Uterus (tissue), 4 donors: ENCODE data around the gene RNF141. TPM values are rescaled to one million over a fixed set of nuclear protein-coding genes. Genes with fewer than 3 reads are reported as not detected.

Experiments
- DNase-seq, 2 donors: peaks; one replicate each; pipeline ENCODE4 v3.0.0-alpha.2; 2019 to 2020
- H3K27ac ChIP-seq, 2 donors: fragments of 200-600 bp; sonication (generic); 1 replicate in 1 of 2; 2 replicates in 1 of 2; pipeline ENCODE4 v1.5.1; 2016 to 2018
- H3K27me3 ChIP-seq, 2 donors: fragments of 200-600 bp; sonication (generic); one replicate each; pipeline ENCODE4 v1.5.1; 2018 to 2019; ENCODE audit warnings: control low read depth in 1 of 2
- H3K36me3 ChIP-seq, 2 donors: fragments of 200-600 bp; sonication (generic); one replicate each; pipeline ENCODE4 v1.5.1; 2019; ENCODE audit warnings: control low read depth in 1 of 2
- H3K4me1 ChIP-seq, 2 donors: fragments of 200-600 bp; sonication (generic); one replicate each; pipeline ENCODE4 v1.5.1; 2018 to 2019; ENCODE audit warnings: control low read depth in 1 of 2
- H3K4me3 ChIP-seq, 2 donors: fragments of 200-600 bp; sonication (generic); 1 replicate in 1 of 2; 2 replicates in 1 of 2; pipeline ENCODE4 v1.5.1; 2018 to 2019; ENCODE audit warnings: mild to moderate bottlenecking in 1 of 2
- H3K9me3 ChIP-seq, 2 donors: fragments of 200-600 bp; sonication (generic); one replicate each; pipeline ENCODE4 v1.5.1; 2019; ENCODE audit warnings: control low read depth in 1 of 2
- CTCF ChIP-seq, 4 experiments: fragments of 200-600 bp in 2 of 4; fragments of 450-650 bp in 2 of 4; sonication (generic) in 2 of 4; IDR thresholded peaks; one replicate each; pipeline ENCODE4 v1.5.1; 2016 to 2019; ENCODE audit warnings: antibody characterized with exemption in 4 of 4, mild to moderate bottlenecking in 2 of 4, moderate library complexity in 1 of 4
- POLR2A ChIP-seq, 2 donors: fragments of 450-650 bp; IDR thresholded peaks; one replicate each; pipeline ENCODE4 v1.6.1; 2016; ENCODE audit warnings: antibody characterized with exemption in 2 of 2, mild to moderate bottlenecking in 1 of 2, moderate library complexity in 1 of 2
- intact Hi-C: fragments of 100-400 bp; cut with DNase I; formaldehyde crosslinking; loops from one replicate; pipeline ENCODE4 v1.15.1; 2023; ENCODE audit warnings: low total_unique reads
- total RNA-seq, 4 donors: library from RNA; depleted of rRNA in 3 of 4; stranded (reverse); fragments of >200 nt in 3 of 4; gene quantifications; one replicate each; pipeline versions ENCODE4 v1.1.0 to v1.2.4, GENCODE V29; 2014 to 2023
- donor health status: DM: yes; HTN: yes; CAD: no.

Gene RNF141
- total RNA-seq, 4 donors from 2014 or later: 19.7 to 49.7 (median 25.2) TPM

GRCh38 chr11:10519630-10520029 is 21.4 kb downstream of the RNF141 start:
- no peaks in the 10 kb centered on the region for H3K4me1 ChIP-seq
- H3K9me3 ChIP-seq: no peaks in the 10 kb centered on the region
- H3K36me3 ChIP-seq: no peaks in the 10 kb centered on the region
- TF ChIP-seq POLR2A (IDR thresholded peaks at IDR 0.05): no peak
- TF ChIP-seq CTCF (IDR thresholded peaks at IDR 0.05): no peak
- DNase-seq: no peak
- H3K27me3 ChIP-seq: no peaks in the 10 kb centered on the region
- intact Hi-C loops: loop anchor here (10.0 kb wide), 1 partner anchor 215 kb away; no protein-coding TSS in a partner anchor
- H3K4me3 ChIP-seq: no peak overlapping the region
- H3K27ac ChIP-seq: no peak overlapping the region

DNA sequence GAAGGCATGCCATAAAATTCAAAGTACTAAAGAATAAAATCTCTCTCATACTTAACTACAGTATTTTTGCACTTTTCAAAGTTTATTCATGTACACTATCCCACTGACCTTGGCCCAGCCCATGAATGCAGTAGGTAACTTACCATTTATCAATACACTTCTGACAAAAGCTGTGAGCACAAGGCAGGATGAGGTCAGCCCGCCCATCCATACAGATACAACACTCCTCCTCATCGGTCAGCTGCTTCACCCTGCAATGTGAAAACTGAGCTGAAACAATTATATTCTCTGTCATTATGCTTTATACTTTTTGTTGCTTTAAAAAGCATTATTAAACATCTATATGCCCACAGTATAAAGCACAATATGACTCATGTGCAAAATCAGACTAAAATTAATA is 22.1 kb downstream of the RNF141 start:
- H3K9me3 ChIP-seq: no peaks in the 10 kb centered on the region
- intact Hi-C loops: loop anchor here (10.0 kb wide), 1 partner anchor 216 kb away; no protein-coding TSS in a partner anchor
- no peak for TF ChIP-seq CTCF (IDR thresholded peaks at IDR 0.05)
- no peak for TF ChIP-seq POLR2A (IDR thresholded peaks at IDR 0.05)
- H3K4me1 ChIP-seq: no peaks in the 10 kb centered on the region
- DNase-seq: no peak
- H3K36me3 ChIP-seq: no peaks in the 10 kb centered on the region
- no peaks in the 10 kb centered on the region for H3K27me3 ChIP-seq
- no peak overlapping the region for H3K27ac ChIP-seq
- H3K4me3 ChIP-seq: no peak overlapping the region

DNA sequence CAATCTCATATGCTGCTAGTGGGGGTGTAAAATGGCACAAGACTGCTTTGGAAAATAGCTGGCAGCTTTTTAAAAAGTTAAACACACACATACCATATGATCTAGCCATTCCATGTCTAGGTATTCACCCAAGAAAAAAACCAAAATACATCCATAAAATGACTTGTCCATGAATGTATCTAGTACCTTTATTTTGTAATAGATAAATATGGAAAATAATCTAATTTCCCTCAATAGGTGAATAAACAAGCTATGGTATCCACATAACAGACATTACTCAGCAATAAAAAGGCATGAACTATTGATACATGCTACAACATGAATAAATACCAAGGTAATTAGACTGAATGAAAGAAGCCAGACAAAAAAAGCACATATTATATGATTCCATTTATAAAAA is 22.9 kb downstream of the RNF141 start:
- intact Hi-C loops: loop anchor here (10.0 kb wide), 1 partner anchor 217 kb away; no protein-coding TSS in a partner anchor
- no peak for DNase-seq
- no peaks in the 10 kb centered on the region for H3K36me3 ChIP-seq
- no peak overlapping the region for H3K4me3 ChIP-seq
- H3K27ac ChIP-seq: no peak overlapping the region
- no peaks in the 10 kb centered on the region for H3K4me1 ChIP-seq
- no peak for TF ChIP-seq POLR2A (IDR thresholded peaks at IDR 0.05)
- TF ChIP-seq CTCF (IDR thresholded peaks at IDR 0.05): no peak
- no peaks in the 10 kb centered on the region for H3K9me3 ChIP-seq
- no peaks in the 10 kb centered on the region for H3K27me3 ChIP-seq

GRCh38 chr11:10515418-10515817 is 25.6 kb downstream of the RNF141 start:
- no peaks in the 10 kb centered on the region for H3K9me3 ChIP-seq
- H3K27ac ChIP-seq: no peak overlapping the region
- H3K4me3 ChIP-seq: no peak overlapping the region
- no peaks in the 10 kb centered on the region for H3K4me1 ChIP-seq
- no peak for DNase-seq
- TF ChIP-seq POLR2A (IDR thresholded peaks at IDR 0.05) (no peak), CTCF (IDR thresholded peaks at IDR 0.05) (no peak)
- intact Hi-C loops: loop anchor here (10.0 kb wide), 1 partner anchor 219 kb away; no protein-coding TSS in a partner anchor
- H3K27me3 ChIP-seq: no peaks in the 10 kb centered on the region
- no peaks in the 10 kb centered on the region for H3K36me3 ChIP-seq

DNA sequence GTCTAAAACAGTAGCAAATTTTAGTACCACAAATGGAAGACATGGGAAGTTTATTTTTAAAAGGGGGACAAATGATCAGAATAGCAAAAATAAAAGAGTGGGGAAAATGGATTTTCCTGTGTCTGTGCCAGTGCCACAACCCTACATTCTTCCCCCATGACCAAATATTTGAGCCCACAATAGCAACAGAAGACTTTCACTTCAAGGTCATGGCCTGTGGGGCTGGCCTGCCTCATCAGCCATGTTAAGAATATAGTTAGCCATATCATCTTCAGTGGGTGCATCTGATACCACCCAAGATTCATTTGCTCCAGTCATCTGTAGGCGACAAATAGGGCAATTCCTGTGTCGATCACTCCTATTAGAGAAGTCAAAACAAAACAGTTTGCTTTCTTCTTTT is 26.3 kb downstream of the RNF141 start:
- no peak for TF ChIP-seq POLR2A (IDR thresholded peaks at IDR 0.05)
- no peak for DNase-seq
- intact Hi-C loops: loop anchor here (10.0 kb wide), 1 partner anchor 220 kb away; no protein-coding TSS in a partner anchor
- Histone ChIP-seq H3K27me3 (no peaks in the 10 kb centered on the region), H3K4me1 (no peaks in the 10 kb centered on the region), H3K4me3 (no peak overlapping the region), H3K9me3 (no peaks in the 10 kb centered on the region), H3K27ac (no peak overlapping the region), H3K36me3 (no peaks in the 10 kb centered on the region)

DNA sequence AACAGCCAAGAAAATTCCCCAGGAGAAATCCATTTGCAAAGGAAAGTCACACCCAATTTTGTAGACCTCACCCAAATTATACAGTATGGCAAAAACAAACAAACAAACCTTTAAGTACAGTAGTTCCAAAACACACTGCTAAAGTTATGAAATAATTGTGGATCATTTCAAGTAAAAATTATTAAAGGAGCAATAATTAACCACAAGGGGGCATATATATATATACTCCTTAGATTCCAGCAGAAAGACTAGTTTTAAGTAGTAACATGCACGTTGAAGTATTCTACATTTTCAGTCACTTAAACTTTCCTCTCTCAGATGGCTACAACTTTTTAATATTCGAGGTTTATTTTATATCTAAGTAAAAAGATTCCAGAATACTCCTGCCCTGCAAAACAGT is 26.8 kb downstream of the RNF141 start:
- Histone ChIP-seq H3K4me3 (no peak overlapping the region), H3K36me3 (no peaks in the 10 kb centered on the region), H3K4me1 (no peaks in the 10 kb centered on the region), H3K27ac (no peak overlapping the region), H3K27me3 (no peaks in the 10 kb centered on the region), H3K9me3 (no peaks in the 10 kb centered on the region)
- intact Hi-C loops: loop anchor here (10.0 kb wide), 1 partner anchor 221 kb away; no protein-coding TSS in a partner anchor
- DNase-seq: no peak
- TF ChIP-seq CTCF (IDR thresholded peaks at IDR 0.05) (peak; percentile 19 to 40 (median 26)), POLR2A (IDR thresholded peaks at IDR 0.05) (no peak)
